ENCODE data around the gene GARNL3.

GARNL3 gene

DNA sequence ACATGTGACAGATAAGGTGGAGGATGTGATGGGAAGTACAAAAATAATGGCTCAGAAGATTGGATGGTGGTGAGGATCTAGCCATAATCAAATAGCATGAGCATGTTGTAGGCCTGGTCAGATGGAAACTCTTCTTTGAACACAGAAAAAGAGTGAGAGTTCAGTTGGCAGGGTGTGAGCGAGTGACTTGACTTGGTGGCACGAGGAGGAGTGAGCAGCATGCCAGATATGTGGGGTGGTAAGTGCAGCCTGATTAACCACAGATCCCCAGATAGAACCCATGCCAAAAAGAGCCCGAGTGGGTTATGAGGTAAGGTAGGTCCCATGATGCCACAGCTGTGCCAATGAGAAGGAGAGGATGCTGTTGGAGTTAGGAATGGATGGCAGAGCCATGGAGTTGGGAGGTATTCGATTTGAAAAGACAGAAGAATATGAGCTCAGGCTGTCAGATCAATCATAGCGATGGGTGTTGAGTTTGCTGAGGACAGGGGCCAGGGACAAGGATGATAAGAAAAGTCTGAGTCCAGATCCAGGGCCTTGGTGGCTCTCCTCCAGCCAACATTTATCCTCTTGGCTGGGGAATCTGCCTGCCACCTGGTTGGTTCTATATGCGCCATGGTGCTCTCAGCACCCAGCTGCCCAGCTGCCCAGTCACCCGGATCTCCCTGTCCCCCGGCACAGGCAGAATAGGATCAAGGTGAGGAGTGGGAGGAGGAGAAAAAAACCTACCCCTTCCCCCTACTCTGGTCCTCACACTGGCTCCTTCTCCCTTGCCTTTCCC is 16.5 kb downstream of the GARNL3 start:
- no peak for DNase-seq

DNA sequence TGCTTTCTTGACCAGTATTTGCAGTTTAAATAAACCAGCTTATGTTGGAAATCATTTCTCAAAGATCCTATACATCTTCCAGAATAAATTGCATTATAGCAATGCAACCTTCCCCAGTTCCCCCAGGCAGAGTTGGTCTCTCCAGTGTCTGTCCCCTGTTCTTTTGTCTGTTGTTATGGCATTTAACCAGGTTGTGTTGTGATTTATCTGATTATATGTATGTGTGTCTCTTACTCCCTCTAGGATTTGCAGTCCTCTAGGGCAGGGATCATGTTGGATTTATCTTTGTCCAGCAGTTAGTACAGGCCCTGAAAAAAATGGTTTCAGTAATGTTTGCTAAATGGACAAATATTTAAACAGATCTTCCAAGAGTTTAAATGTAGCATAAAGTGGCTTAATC is 17.3 kb downstream of the GARNL3 start:
- DNase-seq: no peak

DNA sequence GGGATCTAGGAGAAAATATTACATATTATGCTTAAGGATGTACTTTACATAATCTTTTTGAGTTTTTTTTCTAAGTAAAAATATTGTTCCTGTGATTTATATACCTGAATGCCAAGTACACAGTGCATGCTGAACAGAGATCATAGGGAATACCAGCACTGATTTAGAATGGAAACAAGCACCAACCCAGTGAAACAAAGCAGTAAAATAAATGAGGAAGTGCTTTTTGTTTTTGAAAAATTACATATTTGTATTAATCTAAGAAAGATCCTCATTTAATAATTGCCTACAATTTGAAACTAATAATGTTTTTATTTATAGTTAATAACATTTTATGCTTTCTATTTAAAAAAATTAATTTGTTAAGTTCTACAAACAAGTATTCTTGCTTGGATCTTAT is 18.0 kb downstream of the GARNL3 start:
- no peak for DNase-seq

DNA sequence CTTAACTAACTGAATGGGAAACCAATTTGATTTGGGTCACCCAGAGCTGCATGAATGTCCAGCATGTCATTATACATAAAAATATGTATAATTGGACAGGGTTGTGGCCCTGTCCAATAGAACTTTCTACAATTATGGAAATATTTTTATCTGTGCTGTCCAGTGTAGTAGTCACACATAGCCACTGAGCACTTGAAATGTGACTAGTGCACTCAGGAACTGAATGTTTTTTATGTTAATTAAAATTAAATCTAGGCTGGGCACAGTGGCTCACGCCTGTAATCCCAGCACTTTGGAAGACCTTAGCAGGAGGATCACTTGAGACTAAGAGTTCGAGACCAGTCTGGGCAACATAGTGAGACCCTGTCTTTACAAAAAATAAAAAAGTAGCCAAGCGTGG is 18.6 kb downstream of the GARNL3 start:
- DNase-seq: no peak

DNA sequence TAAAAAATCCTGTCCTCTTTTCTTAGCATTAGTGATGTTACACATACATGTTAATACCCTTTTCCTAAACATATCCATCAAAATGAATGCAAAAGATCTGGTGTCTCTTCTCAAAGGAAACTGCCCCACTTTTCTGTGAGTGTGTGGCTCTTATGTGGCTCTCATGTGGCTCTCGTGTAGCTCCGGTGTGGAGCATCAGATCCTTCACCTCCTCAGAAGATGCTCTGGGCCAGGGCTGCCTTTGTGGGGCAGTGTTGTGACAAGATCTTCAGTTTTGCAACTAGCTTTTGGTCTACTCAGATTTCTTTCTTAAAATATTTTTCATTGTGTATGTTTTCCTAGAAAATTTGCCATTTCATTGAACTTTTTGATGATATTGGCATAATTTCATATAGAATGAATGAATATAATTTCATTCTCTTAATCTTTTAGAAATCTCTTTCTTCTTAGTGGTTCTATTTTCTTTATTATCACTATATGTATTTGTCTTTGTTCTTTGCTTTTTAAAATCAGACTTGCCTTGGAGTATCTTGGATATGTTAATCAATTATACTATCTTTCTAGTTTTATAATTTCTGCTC is 19.4 kb downstream of the GARNL3 start:
- peak; percentile 19 for DNase-seq

DNA sequence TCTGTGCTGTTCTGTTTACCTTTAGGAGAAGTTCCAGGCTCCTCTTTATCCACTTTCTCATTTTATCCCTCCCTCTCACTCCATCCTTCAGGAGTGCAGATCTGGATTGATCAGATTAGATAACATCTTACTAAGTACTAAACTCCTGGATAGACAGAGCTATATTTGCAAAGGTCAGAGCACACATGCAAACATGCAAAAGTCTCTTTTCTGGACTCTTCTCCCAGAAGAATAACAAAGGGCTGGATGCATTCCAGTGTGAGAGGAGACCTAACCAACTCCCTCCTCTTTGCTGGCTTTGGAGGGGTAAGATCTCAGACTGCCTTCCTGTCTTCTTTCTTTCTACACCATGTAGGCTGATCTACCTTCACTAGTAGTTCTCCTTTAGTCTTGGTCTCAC is 21.4 kb downstream of the GARNL3 start:
- no peak for DNase-seq

DNA sequence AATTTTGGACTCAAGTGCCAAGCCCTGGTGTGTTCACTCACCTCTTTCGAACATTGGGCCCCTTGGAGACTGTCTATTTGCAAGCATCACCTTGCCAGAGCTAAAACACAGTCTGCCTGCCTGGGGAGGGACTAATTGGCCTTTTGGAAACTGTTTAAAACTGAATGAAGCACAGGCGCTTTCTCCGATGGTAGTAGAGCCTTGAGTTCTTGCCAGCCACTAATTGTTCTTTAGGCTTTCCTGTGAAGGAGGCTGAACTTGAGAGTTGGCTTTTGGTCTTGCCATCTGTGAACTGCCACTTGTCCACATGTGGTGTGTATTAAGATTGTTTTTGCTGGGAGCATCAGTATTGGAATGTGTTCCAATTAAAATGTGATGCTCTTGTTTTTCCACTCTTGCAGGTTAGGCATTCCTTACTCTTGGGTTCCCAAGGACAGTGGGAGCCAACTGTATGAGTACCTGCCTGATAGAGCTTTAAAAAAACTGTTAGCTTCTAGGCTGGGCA is 26.0 kb downstream of the GARNL3 start:
- no peak for DNase-seq

DNA sequence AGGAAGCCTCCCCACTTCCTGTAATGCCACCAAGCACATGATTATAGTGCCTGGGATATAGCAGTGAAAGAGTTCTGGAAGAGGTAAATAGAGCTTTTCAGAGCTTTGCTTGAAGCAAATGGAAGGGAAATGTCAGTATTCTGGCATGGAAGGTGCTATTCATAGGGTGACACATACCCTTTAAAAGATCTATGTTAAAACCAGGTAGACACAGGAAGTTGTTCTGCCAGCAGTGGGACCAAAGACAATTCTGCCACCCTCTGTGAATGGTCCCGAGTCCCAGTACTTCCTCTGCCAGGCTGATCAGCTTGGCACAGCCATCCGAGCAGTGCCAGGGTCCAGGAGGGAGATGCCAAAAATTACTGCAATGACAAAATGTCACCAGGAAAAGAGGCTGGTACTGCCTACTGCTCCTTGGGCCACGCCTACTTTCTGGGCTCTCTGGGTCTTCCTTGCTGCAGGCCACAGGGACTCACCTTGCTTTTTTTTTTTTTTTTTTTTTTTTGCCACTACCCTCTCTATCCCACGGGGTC is 26.7 kb downstream of the GARNL3 start:
- no peak for DNase-seq

DNA sequence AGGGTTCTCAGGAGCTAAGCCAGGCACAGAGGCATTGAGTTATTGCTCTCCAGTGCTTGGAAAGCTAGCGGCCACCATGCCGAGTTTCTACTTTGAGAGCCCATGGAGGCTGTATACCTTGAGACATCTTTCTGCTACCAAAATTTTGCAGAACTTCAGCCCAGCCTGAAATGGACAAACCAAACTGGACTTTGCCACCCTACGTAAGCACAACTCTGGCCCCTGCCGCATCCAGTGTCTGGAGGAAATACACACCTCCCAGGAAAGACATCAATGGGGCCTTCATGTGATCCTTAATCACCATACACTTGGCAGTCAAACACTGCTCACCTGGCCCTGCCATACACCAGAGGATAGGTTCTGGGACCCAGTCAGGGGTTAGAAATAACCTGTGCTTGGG is 27.8 kb downstream of the GARNL3 start:
- no peak for DNase-seq

DNA sequence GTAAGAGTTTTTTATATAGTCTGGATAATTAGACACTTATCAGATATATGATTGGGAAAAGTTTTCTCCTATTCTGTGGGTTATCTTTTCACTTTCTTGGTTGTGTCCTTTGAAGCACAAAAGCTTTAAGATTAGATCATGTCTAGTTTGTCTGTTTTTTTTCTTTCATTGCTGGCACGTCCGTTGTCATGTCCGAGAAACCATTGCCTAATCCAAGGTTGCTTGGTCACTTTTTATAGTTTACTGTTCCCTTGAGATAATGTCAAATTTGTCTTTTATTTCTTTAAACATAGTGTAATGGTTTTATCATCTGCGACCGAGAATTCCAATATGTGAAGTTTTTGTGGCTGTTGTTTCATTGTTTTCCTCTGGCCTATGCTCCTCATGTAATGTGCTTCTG is 28.8 kb downstream of the GARNL3 start:
- DNase-seq: no peak

DNA sequence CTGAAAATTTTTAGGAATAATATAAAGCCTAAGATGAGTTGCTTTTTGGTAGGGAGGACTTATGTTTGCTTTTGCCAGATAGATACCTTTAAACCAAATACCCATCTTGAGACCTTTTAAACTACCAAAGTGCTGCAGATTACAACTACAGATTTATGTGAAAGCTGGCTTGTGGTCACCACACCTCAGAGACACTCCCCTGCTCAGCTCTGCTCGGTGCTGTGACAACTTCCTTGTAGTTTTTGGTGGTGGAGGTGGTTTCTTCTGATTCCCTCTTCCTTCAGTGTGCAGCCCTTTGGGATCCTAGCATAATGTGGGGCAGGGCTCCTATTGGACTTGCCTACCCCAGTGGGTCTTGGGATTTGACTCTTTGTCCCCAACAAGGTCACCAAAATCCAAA is 29.2 kb downstream of the GARNL3 start:
- no peak for DNase-seq

DNA sequence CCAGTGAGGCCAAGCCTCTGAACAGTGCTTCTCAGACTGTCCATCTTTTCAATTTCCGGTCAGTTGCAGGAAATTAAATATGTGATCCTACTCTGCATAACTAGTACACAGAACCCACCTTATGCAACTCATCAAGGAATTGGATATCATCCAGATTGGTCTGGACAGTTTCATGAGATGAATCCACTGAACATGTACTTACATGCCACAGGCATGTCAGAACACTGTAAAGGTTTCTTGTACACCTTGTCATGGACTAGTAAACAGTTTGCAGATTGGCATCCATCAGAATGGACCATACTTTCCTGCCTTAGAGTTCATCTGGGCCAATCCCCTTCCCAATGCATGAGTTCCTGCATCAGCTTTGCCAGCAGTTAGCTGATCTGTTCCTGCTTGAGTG is 30.4 kb downstream of the GARNL3 start:
- no peak for DNase-seq

DNA sequence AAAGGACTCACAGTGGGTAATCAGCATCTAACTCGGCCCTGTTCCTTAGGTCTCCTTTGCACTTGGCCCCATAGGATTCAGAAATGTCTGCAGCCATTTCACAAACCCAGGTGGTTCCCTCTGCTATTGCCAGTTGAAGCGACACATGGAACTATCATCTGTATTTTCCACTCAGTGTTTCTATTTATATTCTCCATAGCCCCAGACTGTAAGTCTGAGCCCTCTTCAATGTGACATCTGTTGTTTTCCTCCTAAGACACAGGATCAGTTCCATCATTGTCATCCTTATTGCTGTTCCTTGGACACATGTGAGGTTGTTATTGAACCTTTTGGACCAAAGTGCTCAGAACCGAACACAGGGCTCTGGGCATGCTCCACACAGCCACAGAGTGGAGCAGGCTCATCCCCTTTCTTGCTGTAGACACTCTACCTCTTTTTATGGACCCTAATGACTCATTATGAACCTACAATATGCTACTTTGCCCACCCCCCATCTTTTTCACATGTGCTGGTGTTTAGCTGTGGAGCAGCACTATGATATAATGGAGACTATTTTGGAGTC is 36.4 kb downstream of the GARNL3 start:
- no peak for DNase-seq

DNA sequence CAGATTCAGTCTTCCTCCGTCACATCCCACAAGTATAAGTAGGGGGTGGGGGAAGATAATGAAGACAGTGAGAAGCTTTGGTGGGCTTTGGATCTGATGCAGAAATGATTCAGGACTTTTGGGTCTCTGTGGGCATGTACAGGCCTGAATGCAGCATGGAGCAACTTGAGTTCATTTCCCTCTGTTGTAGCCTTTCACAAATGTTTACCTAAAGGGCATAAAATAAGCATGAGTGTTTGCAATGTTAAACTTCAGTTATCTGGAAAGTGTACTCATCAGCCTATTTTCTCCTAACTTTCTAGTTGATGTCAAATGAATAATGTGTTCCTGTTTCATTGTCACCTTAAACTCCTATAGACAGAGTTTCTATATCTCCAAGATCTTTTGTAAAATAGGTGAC is 39.3 kb downstream of the GARNL3 start:
- no peak for DNase-seq

DNA sequence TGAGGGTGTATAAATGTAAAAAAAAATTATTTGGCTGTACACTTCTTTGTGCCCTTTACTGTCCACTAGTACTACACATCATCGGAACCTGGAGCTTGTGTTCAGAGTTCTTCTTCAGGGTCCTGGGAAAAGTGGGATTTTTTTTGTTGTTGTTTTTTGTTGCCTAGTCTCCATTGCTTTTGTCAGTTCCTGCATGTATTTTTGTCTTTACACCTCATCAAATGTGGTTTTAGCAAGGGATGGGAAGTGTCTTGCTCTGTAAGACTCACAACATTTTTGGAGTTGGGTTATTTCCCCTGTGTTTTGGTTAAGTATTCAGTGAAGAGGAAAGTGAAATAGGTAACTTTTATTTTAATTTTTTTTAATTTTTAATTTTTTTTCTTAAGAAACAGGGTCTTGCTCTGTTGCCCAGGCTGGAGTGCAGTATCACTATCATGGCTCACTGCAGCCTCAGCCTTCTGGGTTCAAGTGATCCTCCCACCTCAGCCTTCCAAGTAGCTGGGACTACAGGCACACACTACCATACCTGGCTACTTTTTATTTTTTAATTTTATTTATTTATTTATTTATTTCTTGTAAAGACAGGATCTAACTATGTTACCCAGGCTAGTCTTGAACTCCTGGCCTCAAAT is 40.7 kb downstream of the GARNL3 start:
- no peak for DNase-seq

DNA sequence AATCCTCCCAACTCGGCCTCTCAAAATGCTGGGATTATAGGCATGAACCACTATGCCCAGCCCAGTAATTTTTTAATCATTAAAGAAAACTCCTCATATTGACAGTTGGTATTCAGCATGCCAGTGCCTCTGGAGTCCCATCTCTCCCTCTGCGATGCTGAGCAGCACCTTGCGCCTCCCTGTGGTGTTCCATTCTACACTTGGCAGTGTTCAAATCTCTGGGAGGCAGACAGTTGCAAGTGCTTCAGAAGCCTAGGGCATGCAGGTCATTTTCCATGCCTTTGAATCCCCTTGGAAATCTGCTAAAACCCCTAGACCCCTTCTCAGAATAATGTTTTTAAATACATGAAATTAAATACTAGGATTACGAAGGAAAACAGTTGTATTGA is 41.3 kb downstream of the GARNL3 start:
- DNase-seq: no peak

DNA sequence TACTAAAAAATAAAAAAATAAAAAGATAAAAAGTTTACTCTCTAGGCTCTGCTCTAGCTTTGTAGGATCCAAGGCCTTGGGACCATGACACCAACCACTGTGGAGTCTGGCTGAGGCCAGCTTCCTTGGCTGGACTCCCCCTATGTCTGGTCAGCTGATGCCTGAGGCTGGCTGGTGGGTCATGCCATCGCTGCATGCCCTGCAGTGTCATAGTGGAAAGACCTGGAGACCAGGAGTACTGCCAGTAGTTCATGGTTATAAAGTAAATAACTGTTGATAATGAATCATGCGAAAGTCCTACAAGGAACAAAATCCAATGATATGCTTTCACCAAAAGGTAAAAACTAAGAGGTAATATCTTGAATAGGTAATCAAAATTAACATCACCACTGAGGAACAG is 43.2 kb downstream of the GARNL3 start:
- DNase-seq: no peak

DNA sequence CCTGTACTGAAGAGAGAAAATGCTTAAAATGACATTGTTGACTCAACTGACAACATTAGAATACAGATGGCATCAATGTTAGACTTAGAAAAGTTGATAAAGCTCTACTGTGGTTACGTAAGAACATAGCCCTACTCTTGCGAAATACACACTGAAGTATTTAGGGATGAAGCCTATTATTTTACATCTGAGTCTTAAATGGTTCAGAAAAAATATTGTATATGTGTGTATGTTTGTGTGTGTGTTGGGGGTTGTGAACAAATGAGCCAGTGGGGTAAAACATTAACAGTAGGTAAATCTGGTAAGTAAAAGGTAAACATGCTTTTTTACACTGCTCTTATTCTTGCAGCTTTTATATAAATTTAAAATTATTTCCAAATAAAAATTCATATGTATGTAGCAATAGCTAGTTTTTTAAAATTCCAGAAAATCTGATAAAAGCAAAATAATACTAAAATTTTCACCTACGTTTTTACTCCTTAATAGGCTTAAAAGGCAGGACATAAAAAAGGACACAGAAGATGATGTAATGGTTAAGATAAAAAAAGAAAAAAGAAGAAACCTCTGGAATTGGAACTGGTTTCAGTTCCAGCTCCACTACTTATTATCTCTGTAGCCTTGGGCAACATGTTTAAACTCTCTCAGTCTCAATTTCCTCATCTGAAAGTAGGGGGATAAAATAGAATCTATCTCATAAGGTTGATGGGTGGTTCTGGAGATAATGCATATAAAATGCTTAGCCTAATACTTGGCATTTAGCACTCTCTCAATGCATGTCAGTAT is 44.3 kb downstream of the GARNL3 start:
- no peak for DNase-seq

DNA sequence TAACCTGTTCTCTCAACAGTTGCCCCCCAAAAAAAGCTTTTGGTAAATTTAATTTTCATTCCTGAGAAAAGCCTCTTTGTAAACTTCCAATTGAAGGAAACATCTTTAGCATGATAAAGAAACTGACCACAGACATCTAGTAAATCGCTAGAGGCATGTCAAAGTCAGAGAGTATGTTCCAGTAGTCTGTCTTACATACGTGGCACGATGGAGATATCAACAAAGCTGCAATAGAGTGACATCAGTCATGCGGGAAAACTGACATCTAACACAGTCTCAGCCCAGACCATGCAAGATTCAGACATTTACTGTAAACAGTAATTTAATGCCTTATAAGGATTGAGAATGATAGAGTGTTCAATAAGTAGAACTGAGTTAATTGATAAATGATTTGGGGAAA is 45.1 kb downstream of the GARNL3 start:
- no peak for DNase-seq

DNA sequence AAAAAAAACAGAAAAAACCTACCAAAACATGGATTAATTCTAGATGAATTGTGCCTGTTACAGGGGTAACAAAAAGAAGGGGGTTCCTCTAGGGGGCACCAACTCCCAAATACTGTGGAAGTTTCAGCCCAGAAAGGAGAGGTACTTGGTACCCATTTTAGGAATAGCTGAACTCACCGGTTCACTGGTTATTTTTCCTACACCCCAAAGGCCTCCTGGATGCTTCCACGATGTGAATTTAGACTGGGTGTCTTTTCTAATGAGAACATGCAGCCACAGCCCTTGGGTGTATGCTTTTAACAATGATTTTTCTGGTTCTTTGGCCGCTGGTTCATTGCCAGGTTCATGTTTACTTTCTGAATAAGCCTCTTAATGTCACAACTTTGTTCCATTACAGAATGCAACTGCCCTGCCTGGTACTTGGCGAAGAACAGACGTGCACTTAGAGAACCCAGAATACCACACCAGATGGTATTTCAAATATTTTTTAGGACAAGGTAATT is 46.7 kb downstream of the GARNL3 start:
- DNase-seq: peak; percentile 28

DNA sequence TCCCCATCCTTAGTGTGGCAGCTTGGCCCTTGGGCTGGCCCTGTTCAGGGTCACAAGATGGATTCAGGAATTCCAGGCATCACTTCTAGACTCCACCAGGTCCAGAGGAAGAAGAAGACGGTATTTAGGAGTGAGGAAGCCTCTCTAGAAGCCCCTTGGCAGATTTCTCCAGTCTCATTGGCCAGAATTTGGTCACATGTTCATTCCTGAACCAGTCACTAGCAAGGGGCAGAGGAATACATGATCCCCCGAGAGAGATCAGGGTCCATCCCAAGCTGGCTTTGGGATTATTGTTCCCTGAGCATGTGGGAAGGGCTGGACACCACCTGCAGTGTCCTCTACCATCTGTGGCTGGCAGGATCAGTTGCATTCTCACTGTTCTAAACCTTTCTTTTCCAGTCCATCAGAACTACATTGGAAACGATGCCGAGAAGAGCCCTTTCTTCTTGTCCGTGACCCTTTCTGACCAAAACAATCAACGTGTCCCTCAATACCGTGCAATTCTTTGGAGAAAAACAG is 48.5 kb downstream of the GARNL3 start:
- no peak for DNase-seq

DNA sequence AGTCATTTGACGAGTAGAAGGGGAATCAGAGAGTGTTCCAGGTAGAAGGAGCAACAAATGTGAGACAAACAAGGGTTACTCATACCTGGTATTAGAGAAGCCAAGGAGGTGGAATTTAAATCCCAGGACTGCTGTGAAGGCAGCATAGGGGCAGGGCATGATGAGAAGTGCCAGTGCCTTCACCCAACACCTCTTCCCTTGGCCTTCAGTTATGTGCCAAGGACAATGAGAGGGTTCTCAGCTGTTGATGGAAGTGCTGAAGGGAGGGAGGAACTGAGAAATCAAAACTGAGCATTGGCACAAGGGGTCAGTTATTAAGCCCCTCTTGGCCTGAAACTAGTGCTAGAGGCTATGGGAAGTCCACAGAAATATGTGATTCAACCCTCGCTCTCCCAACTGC is 50.3 kb downstream of the GARNL3 start:
- no peak for DNase-seq
